Neuron (in vitro differentiated cells): ENCODE data around the gene GLOD5.

ENCODE experiments used
- H2AFZ ChIP-seq: one replicate; pipeline ENCODE4 v1.6.1; 2013; ENCODE audit warnings: low read depth, mild to moderate bottlenecking, inconsistent platforms, low read length, moderate library complexity
- H3K27me3 ChIP-seq: one replicate; pipeline ENCODE4 v1.6.1; 2013; ENCODE audit warnings: low read length; ENCODE audit not compliant: insufficient read depth
- H3K36me3 ChIP-seq: one replicate; pipeline ENCODE4 v1.6.1; 2013; ENCODE audit warnings: low read length; ENCODE audit not compliant: insufficient read depth
- H3K4me1 ChIP-seq: one replicate; pipeline ENCODE4 v1.6.1; 2013; ENCODE audit warnings: low read length; ENCODE audit not compliant: insufficient read depth
- H3K4me3 ChIP-seq: 2 replicates; pipeline ENCODE4 v1.5.1; 2013; ENCODE audit warnings: mild to moderate bottlenecking, low read length, moderate library complexity
- H3K9me3 ChIP-seq: one replicate; pipeline ENCODE4 v1.6.1; 2013; ENCODE audit warnings: low read length

The GLOD5 gene

GRCh38 chrX:48790477-48790876 lies 28.9 kb downstream of the GLOD5 start:
- no peak overlapping the region for H2AFZ ChIP-seq
- no peaks in the 10 kb centered on the region for H3K4me1 ChIP-seq
- peaks cover 2% of the 10 kb centered on the region for H3K27me3 ChIP-seq
- H3K4me3 ChIP-seq = no peak overlapping the region
- no peaks in the 10 kb centered on the region for H3K36me3 ChIP-seq
- no peaks in the 10 kb centered on the region for H3K9me3 ChIP-seq

DNA sequence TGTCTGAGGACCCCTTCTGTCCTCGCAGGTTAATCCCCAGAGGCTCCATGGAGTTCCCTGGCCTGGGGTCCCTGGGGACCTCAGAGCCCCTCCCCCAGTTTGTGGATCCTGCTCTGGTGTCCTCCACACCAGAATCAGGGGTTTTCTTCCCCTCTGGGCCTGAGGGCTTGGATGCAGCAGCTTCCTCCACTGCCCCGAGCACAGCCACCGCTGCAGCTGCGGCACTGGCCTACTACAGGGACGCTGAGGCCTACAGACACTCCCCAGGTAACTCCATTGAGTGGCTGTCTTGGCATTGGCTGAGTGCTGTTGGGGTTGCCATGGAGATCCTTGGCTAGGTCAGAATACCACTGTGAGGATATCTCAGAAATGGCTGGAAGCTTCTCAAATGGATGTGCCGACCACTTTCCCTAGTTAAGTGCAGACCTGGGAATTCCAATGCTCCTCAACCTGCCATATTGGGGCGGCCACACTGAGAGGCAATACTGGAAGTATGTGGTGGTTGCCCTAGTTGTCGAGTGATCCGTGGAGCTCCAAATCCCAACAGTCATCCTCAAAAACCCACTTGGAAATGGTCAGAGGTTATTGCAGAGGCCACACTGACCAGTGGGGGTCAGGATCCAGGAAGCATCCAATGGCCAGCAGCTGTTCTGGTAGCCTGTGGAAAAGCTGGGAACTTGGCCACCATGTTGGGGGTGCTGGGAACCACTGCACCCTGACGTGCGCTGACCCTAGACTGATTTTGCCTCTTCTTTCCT lies 29.7 kb downstream of the GLOD5 start:
- Histone ChIP-seq H3K4me3 (no peak overlapping the region), H3K4me1 (no peaks in the 10 kb centered on the region), H3K27me3 (peaks cover 2% of the 10 kb centered on the region), H2AFZ (no peak overlapping the region), H3K36me3 (no peaks in the 10 kb centered on the region), H3K9me3 (no peaks in the 10 kb centered on the region)

- Histone ChIP-seq H3K4me3 (no peak overlapping the region), H3K9me3 (no peaks in the 10 kb centered on the region), H3K36me3 (no peaks in the 10 kb centered on the region), H2AFZ (no peak overlapping the region), H3K4me1 (no peaks in the 10 kb centered on the region), H3K27me3 (peaks cover 2% of the 10 kb centered on the region)
These were observed 30.7 kb downstream of the GLOD5 start for GRCh38 chrX:48792219-48792618.

GRCh38 chrX:48793935-48794334 lies 32.4 kb downstream of the GLOD5 start:
- Histone ChIP-seq H3K27me3 (no peaks in the 10 kb centered on the region), H3K9me3 (no peaks in the 10 kb centered on the region), H3K36me3 (no peaks in the 10 kb centered on the region), H3K4me1 (no peaks in the 10 kb centered on the region), H3K4me3 (no peak overlapping the region), H2AFZ (no peak overlapping the region)

GRCh38 chrX:48794340-48794910 lies 32.9 kb downstream of the GLOD5 start:
- Histone ChIP-seq H2AFZ (no peak overlapping the region), H3K9me3 (no peaks in the 10 kb centered on the region), H3K27me3 (no peaks in the 10 kb centered on the region), H3K4me3 (no peak overlapping the region), H3K4me1 (no peaks in the 10 kb centered on the region), H3K36me3 (no peaks in the 10 kb centered on the region)

DNA sequence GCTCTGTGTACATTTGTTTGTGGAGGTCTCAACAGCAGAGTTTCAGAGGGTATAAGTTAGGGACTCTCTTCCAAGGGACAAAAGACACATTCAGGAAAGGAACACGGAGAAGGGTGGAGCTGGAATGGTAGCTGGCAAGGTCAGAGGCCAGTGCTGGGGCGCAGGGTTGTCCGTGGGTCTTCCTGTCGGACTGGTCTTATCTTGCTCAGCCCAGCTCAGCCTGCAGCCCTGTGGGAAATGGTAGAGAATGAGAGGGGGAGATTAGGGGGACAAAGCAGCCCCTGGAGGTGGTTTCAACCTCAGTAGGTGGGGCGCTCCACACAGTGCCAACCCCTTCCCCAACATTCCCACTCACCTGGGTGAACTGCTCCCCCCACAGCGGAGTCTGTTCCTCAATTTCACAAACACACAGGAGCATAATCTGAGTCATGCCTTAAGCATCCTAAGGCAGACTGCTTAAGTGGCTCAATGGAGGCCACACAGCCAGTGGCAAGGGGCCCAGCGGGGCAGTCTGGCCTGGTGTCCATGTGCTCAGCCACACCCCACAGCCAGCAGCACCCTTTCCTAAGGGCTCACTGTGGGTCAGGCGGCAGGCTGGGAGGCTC lies 33.5 kb downstream of the GLOD5 start:
- no peak overlapping the region for H2AFZ ChIP-seq
- H3K36me3 ChIP-seq = no peaks in the 10 kb centered on the region
- H3K4me3 ChIP-seq = no peak overlapping the region
- H3K27me3 ChIP-seq = no peaks in the 10 kb centered on the region
- H3K9me3 ChIP-seq = no peaks in the 10 kb centered on the region
- no peaks in the 10 kb centered on the region for H3K4me1 ChIP-seq

- peaks cover 12% of the 10 kb centered on the region for H3K4me1 ChIP-seq
- peaks cover 3% of the 10 kb centered on the region for H3K36me3 ChIP-seq
- no peak overlapping the region for H2AFZ ChIP-seq
- H3K9me3 ChIP-seq = no peaks in the 10 kb centered on the region
- H3K27me3 ChIP-seq = no peaks in the 10 kb centered on the region
- no peak overlapping the region for H3K4me3 ChIP-seq
These were observed 36.8 kb downstream of the GLOD5 start for GRCh38 chrX:48798318-48798717.

DNA sequence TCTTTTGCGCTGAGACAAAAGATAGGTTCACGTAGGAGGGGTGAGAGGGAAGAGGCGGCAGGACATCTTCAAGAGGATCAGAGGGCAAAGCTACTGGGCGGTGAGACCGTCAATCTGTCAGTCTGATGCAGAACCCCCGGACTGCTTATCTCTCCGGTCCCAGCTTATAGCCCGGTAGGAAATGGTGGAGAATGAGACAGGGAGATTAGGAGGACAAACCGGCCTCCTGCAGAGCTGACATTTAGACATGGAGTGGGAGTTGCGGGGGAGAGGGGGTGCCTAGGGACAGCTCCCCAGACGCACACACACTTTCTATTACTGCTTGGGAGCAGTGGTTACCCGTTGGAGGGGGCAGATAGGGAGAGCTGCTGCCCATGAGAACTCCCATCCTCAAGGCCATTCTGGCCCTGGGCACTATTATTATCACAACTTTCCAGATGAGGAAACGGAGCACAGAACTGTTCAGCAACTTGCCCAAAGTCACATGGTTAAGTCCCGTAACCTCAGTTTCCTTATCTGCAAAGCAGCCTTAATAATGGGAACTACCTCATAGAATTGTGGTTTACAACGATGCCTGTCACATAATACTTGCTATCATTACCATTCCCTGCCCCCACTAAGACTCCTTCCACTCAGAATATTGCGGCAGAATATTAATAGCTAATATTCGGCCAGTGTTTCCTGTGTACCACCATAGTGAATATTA lies 39.2 kb downstream of the GLOD5 start:
- H3K4me3 ChIP-seq = peak overlapping the region; percentile 68
- peaks cover 12% of the 10 kb centered on the region for H3K4me1 ChIP-seq
- peak overlapping the region; percentile 63 for H2AFZ ChIP-seq
- H3K9me3 ChIP-seq = no peaks in the 10 kb centered on the region
- no peaks in the 10 kb centered on the region for H3K27me3 ChIP-seq
- peaks cover 9% of the 10 kb centered on the region for H3K36me3 ChIP-seq

DNA sequence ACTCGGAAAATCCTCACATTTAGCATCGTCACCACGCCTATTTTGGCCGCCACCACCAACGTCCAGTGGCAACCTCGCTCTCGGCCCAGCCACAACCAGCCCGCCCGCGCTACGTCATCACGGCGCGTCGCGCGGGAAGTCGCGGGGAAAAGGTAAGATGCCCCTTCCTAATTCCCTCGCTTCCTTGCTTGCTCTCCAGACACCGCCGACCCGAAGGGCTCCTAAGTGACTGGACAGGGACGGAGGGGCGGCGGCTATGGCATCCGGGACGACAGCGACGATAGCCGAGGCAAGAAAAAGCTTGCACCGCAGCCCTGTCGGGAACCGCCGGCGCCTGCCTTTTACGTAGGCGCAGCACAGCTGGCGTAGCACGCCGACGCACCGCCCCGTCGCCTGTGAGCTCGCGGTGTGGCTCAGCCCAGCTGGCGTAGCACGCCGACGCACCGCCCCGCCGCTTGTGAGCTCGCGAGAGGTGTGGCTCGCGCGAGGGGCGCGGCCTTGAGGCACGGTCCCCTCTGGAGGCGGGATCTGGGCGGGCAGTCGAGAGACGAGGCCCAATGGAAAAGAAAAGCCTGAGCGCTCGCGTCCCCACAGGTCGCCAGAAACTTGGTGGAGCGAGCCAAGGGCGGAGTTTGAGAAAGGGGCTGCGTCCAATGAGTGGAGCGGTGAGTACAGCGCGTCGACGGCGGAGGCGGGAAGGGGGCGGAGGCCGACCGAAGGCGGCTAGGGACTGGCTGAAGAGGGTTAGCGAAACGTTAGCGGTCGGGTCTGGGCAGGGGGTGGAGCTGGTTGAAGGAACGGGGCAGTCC lies 39.9 kb downstream of the GLOD5 start, which contains the start of gene HDAC6:
TSS of gene HDAC6 (plus strand) at position 788 of the 809 bp plus-strand sequence. CDS start 626 bp downstream, outside the sequence.
- Histone ChIP-seq H3K9me3 (no peaks in the 10 kb centered on the region), H3K4me3 (peak within 1 kb of the TSS; percentile 68), H3K36me3 (peaks cover 9% of the 10 kb centered on the region), H2AFZ (peak within 1 kb of the TSS; percentile 63), H3K27me3 (no peaks in the 10 kb centered on the region), H3K4me1 (peaks cover 12% of the 10 kb centered on the region)

GRCh38 chrX:48802089-48802904 lies 40.8 kb downstream of the GLOD5 start:
- Histone ChIP-seq H3K9me3 (no peaks in the 10 kb centered on the region), H3K4me3 (peak overlapping the region; percentile 65), H2AFZ (peak overlapping the region; percentile 27), H3K4me1 (peaks cover 12% of the 10 kb centered on the region), H3K27me3 (no peaks in the 10 kb centered on the region), H3K36me3 (peaks cover 9% of the 10 kb centered on the region)

DNA sequence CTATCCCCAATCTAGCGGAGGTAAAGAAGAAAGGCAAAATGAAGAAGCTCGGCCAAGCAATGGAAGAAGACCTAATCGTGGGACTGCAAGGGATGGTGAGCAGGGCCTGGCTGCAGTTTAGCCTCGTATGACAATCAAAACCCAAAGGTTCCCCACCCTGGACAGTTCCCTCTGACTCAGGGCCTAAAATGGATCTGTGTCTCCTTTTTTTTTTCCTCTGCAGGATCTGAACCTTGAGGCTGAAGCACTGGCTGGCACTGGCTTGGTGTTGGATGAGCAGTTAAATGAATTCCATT lies 41.3 kb downstream of the GLOD5 start:
- Histone ChIP-seq H3K27me3 (no peaks in the 10 kb centered on the region), H3K4me3 (peak overlapping the region; percentile 65), H3K36me3 (peaks cover 9% of the 10 kb centered on the region), H3K9me3 (no peaks in the 10 kb centered on the region), H3K4me1 (peaks cover 12% of the 10 kb centered on the region), H2AFZ (peak overlapping the region; percentile 27)

DNA sequence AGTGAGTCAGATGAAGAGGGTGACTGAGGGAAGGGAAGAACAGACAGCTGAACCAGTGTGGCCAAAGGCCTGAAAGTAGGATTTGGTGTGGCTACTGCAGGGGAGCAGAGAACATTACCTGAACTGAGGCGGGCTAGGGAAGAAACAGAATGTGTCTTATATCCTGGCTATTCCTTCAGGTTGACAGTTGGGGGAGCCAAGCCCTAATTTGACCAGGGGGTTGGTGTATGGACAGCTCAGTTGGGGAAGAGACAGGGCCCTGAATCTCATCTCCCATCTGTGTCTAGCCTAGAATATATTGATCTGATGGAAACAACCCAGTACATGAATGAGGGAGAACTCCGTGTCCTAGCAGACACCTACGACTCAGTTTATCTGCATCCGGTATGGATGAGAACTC lies 44.5 kb downstream of the GLOD5 start:
- H3K36me3 ChIP-seq = peaks cover 9% of the 10 kb centered on the region
- no peaks in the 10 kb centered on the region for H3K9me3 ChIP-seq
- no peak overlapping the region for H3K4me3 ChIP-seq
- no peak overlapping the region for H2AFZ ChIP-seq
- no peaks in the 10 kb centered on the region for H3K27me3 ChIP-seq
- H3K4me1 ChIP-seq = peaks cover 9% of the 10 kb centered on the region
